ENCODE results near the gene TRIM43B.
"Not testable (repeated sequence)": the region's sequence is repeated elsewhere in the genome, so short reads cannot be mapped to it uniquely, and the experiment has no call there.

The TRIM43B gene

GRCh38 chr2:95484654-95485053 is at the start of gene TRIM43B:
TRIM43B (minus strand) TSS chr2:95484754; CDS start chr2:95482714, 2,040 bp downstream.
- not testable (repeated sequence) for H3K4me1 ChIP-seq (ENCODE audit: low read depth, poor library complexity, severe bottlenecking); H3K79me2 ChIP-seq (ENCODE audit: insufficient read depth, low read depth); H3K36me3 ChIP-seq (ENCODE audit: insufficient read depth); H4K20me1 ChIP-seq (ENCODE audit: insufficient read depth); H3K27me3 ChIP-seq (ENCODE audit: insufficient read depth, low read depth); H3K27ac ChIP-seq; H2AFZ ChIP-seq (ENCODE audit: low read depth); H3K9ac ChIP-seq; H3K4me3 ChIP-seq (IDR thresholded peaks at IDR 0.05; ENCODE audit: insufficient read depth, low read depth, low read length); H3K4me2 ChIP-seq

GRCh38 chr2:95531254-95531771 is 46.8 kb upstream of the TRIM43B start:
- Histone ChIP-seq H3K36me3 (ENCODE audit: insufficient read depth) (no peaks in the 10 kb centered on the region), H3K79me2 (ENCODE audit: insufficient read depth, low read depth) (no peaks in the 10 kb centered on the region), H3K27me3 (ENCODE audit: insufficient read depth, low read depth) (no peaks in the 10 kb centered on the region), H3K4me2 (no peak overlapping the region), H3K4me1 (ENCODE audit: low read depth, poor library complexity, severe bottlenecking) (no peaks in the 10 kb centered on the region), H3K9ac (no peak overlapping the region), H3K27ac (no peak overlapping the region), H4K20me1 (ENCODE audit: insufficient read depth) (no peaks in the 10 kb centered on the region), H2AFZ (ENCODE audit: low read depth) (no peak overlapping the region), H3K4me3 (IDR thresholded peaks at IDR 0.05; ENCODE audit: insufficient read depth, low read depth, low read length) (no peak overlapping the region)
- TF ChIP-seq CTCF (conservative IDR thresholded peaks at IDR 0.05; ENCODE audit: low read depth, low read length) = no peak

GRCh38 chr2:95530734-95531133 is 46.2 kb upstream of the TRIM43B start:
- Histone ChIP-seq H3K27me3 (ENCODE audit: insufficient read depth, low read depth) (no peaks in the 10 kb centered on the region), H3K4me3 (IDR thresholded peaks at IDR 0.05; ENCODE audit: insufficient read depth, low read depth, low read length) (no peak overlapping the region), H2AFZ (ENCODE audit: low read depth) (no peak overlapping the region), H3K4me2 (no peak overlapping the region), H4K20me1 (ENCODE audit: insufficient read depth) (no peaks in the 10 kb centered on the region), H3K4me1 (ENCODE audit: low read depth, poor library complexity, severe bottlenecking) (no peaks in the 10 kb centered on the region), H3K27ac (no peak overlapping the region), H3K79me2 (ENCODE audit: insufficient read depth, low read depth) (no peaks in the 10 kb centered on the region), H3K9ac (no peak overlapping the region), H3K36me3 (ENCODE audit: insufficient read depth) (no peaks in the 10 kb centered on the region)
- no peak for TF ChIP-seq CTCF (conservative IDR thresholded peaks at IDR 0.05; ENCODE audit: low read depth, low read length)

GRCh38 chr2:95526360-95527341 is 42.1 kb upstream of the TRIM43B start:
- H3K36me3 ChIP-seq (ENCODE audit: insufficient read depth) = no peaks in the 10 kb centered on the region
- H3K27me3 ChIP-seq (ENCODE audit: insufficient read depth, low read depth) = no peaks in the 10 kb centered on the region
- H3K4me1 ChIP-seq (ENCODE audit: low read depth, poor library complexity, severe bottlenecking) = no peaks in the 10 kb centered on the region
- no peak for TF ChIP-seq CTCF (conservative IDR thresholded peaks at IDR 0.05; ENCODE audit: low read depth, low read length)
- no peak overlapping the region for H3K4me3 ChIP-seq (IDR thresholded peaks at IDR 0.05; ENCODE audit: insufficient read depth, low read depth, low read length)
- no peak overlapping the region for H2AFZ ChIP-seq (ENCODE audit: low read depth)
- H3K4me2 ChIP-seq = no peak overlapping the region
- no peaks in the 10 kb centered on the region for H3K79me2 ChIP-seq (ENCODE audit: insufficient read depth, low read depth)
- H3K27ac ChIP-seq = no peak overlapping the region
- no peaks in the 10 kb centered on the region for H4K20me1 ChIP-seq (ENCODE audit: insufficient read depth)
- no peak overlapping the region for H3K9ac ChIP-seq
